ENCODE results near the gene CNTN2.

CNTN2 gene

DNA sequence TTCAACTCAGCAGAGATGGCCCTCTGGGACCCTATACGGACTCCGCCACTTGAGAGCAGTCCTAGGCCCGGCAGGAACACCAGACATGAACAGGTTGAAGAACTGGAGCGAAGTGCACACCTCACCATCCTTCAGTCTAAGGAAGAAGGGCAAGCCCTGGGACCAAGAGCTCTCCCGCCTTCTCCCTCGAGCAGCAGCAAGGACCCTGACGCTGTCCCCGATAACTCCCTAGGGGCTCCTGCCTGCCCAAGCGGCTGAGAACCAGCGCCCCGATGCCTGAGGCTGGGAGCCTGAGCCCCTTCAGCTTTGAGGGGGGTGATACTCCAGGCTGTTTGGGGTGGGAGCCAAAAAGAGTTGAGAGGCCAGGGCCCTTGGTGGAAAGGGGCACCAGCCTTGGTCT is 31.1 kb downstream of the CNTN2 start:
- DNase-seq (ENCODE audit: low read depth) = no peak

GRCh38 chr1:205074513-205074912 is 31.5 kb downstream of the CNTN2 start:
- DNase-seq (ENCODE audit: low read depth) = no peak

DNA sequence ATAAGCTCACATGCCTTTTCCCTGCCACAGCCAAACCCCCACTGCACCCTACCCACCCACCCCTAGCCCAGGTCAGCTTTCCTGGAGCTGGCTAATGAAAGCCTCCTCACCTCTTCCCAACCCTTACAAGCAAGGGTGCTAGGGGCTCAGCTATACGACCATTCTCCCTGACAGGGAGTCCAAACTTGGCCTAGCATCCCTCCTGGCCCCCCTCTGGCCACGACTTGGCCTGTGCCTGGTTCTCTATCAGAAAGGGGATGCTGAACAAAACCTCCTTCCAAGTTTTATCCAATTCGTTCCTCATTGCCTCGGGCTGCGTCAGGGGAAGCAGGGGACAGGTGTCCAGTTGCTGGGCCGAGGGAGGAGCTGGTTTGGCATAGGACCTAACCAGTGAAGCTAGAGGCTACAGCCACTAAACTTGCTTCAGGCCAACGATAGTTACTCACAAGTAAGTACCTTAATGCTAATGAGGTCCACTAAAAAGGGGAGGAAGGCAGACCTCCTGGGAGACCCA is 32.7 kb downstream of the CNTN2 start:
- no peak for DNase-seq (ENCODE audit: low read depth)

DNA sequence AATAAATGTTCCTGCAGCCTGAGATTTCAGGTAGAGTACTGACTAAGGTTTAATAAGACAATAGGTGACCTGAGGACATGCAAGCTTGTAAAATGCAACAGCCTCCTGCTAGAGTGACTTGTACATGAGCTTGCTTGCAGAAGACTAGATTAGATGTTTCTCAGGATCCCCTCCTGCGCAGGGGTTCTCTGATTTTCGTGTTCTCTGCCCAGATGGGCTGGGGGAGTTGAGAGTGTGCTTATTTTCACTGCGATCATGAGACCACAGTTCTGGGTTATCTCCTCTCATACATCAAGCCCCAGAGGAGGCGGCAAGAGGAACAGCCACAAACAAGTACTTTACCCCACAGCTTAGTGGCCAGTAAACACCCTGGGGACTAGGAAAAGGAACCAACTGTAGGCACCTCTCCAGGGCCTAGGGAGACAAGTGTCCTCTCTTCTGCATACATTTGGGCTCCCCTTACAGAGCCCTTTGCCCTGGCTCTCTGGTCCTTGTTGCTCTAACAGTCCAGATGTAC is 33.3 kb downstream of the CNTN2 start:
- no peak for DNase-seq (ENCODE audit: low read depth)

DNA sequence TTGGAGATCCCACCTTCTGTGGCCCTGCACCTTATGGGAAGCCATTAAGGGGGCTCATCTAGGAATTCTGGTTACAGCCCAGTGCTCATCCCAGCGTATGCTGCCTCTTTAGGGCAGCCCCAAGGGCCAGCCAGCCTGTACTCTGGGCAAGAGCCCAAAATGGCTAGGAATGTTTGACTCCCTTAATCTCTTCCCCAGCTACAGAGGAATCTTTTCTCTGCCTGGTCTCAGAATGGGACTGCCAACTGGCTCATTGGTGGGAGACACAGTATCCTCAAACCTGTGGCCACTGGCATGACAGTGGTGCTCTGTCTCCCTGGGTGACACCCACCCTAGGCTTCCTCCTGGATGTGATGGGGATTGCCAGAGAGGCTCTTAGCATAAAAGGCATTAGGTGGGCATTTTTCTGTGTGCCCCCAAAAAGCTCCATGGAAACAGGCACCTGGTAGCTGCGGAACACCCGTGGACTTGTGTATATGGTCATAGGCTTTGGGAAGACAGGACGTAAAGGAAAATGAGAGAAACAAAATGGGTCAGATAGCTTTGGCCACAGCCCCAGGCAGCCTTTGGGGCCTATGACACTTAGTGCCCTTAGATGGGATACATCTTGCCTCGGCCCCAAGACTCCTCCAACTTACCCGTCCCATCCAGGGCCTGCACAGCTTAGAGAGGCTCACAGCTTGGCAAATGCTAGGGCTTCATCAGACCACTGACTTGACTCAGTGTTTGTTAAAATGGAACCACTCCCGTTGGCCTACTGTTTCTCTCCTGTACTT is 34.3 kb downstream of the CNTN2 start:
- DNase-seq (ENCODE audit: low read depth) = no peak

DNA sequence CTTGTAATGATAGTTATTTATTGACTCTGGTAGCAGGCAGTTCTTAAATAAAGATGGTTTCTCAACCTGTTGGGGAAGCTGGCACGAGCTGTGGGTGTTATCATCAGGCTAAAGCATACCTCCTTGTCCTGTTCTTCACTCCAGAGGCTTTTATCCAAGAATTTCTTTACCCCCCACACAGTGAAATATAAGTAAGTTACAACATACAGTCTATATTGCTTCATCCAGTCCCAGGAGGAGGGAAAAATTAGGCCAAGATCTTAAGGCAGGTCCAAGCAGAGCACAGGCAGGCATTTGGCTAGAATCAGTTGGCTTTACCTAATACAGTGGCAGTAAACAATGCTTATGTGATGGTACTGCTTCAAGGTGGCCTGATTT is 34.9 kb downstream of the CNTN2 start:
- DNase-seq (ENCODE audit: low read depth) = no peak

- no peak for DNase-seq (ENCODE audit: low read depth)
Observed at GRCh38 chr1:205082431-205082830, 39.4 kb downstream of the CNTN2 start.

DNA sequence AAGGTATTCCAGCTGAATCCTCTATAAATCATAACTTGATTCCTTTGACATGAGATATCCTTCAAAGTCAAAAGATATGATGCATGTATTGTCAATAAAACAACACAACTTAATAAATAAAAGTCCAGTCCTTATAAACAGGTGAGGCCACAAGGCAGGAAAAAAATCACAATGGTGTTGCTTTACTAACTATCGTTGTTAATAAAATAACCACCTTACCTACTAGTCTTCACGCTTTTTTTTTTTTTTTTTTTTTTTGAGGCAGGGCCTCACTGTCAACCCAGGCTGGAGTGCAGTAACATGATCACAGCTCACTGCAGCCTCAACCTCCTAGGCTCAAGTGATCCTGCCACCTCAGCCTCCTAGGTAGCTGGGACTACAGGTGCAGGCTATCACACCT is 41.3 kb downstream of the CNTN2 start, which contains the start of gene TMEM81:
TMEM81 (minus strand) TSS at position 101 of the 400 bp plus-strand sequence. CDS start 140 bp downstream, outside the sequence.
- DNase-seq (ENCODE audit: low read depth) = no peak

DNA sequence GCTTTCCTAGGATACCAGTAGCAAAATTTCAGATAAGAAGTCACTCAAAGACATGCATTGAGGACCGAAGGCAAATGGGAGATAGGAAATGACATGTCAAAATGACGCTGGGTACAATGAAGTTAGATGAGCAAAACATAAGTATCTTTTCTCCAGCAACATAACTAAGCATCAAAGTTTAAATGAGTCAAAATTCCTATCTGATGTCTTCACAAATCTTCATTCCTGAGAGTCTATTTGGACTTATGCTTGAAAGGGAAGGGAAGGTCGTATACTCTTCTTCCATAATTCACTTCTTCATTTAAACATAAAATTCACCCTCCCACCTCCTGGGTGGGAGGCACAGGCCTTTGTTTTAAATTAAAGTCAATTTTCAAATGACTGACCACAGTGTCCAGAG is 45.3 kb downstream of the CNTN2 start:
- DNase-seq (ENCODE audit: low read depth) = no peak

DNA sequence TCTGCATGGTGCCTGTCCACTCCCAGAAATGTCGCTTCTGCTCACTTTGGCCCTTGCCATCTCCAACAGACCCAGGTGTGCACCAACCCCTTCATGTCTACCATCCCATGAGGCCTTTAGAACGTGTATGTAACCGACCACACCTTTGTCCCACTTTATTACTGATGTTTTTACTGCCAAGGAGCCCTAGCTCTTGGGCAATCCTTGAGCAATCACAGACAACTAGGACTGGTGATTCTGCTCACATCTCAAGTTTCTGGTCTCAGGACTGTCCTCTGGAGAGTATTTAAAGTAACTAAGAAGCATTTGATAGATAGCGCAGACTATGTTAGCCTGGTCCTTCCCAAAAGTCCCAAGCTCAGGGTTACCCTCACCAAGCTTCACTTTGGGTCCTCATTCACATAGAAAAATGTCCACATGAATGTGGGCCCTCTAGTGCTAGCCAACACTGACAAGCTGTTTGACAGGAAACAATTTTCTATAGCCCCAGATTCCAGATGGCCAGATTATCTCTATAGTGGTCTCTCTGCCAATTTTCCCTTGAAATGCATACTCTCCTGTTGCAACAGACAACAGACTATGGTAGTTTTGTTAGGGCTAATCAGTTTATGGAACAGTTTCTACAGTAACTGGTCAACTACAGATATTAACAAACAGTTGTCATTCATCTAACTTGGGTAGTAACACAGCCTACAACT is 48.2 kb downstream of the CNTN2 start:
- DNase-seq (ENCODE audit: low read depth) = no peak

GRCh38 chr1:205095422-205095821 is 52.4 kb downstream of the CNTN2 start:
- no peak for DNase-seq (ENCODE audit: low read depth)

GRCh38 chr1:205098242-205098641 is 55.2 kb downstream of the CNTN2 start:
- no peak for DNase-seq (ENCODE audit: low read depth)

DNA sequence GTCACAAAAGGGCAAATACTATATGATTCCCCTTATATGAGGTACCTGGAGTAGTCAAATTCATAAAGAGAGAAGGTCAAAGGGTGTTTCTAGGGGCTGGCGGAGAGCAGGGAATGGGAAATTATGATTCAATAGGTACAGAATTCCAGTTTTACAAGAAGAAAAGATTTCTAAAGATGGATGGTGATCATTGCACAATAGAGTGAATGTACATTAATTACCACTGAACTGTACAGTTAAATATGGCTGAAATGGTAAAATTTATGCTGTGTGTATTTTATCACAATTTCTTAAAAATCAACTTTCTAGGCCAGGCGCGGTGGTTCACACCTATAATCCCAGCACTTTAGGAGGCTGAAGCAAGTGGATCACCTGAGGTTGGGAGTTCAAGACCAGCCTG is 59.4 kb downstream of the CNTN2 start:
- DNase-seq (ENCODE audit: low read depth) = no peak

DNA sequence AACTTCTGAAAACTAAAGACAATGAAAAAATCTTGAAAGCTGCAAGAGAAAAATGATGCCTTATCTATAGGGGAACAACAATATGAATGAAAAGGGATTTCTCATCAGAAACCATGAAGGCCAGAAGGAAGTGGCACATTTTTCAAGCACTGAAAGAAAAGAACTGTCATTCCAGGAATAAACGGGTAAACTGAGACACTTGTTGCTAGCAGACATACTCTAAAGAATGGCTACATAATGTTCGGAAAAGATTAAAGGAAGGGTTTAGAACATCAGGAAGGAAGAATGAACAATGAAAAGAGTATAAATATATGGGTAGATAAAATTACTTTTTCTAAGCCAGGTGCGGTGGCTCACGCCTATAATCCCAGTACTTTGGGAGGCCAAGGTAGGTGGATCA is 64.3 kb downstream of the CNTN2 start:
- DNase-seq (ENCODE audit: low read depth) = no peak

DNA sequence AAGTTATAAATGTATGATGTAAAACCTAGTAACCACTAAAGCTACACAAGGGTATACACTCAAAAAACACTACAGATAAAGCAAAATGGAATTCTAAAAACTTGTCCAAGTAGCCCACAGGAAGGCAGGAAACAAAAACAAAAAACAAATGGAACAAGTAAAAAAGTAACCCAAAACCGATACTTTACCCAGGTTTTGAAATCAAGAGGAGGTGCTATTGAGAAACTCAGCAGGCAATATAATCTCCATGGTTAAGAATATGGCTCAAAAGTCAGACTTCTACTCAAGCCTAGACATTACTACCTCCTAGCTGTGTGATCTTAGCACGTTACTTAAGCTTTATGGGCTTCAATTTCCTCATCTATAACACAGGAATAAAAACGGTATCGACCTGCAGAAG is 65.5 kb downstream of the CNTN2 start:
- DNase-seq (ENCODE audit: low read depth) = no peak

DNA sequence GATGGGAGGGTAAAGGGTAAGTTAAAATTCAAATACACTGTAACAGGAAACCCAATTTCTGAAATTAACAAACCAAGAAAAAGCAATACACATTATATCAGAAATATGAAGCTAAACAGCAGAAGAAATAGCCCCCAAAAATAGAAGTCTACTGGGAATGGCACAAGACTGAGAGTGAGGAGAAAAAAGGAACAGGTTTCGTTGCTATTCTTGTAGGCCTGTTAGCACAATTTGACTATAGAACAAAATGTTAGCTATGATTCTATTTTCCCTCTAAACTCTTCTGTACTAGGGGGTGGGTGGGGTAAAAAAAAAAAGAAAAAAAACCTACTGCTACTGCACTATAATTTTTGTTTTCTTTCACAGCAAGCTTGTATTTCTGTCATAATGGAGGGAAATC is 66.3 kb downstream of the CNTN2 start:
- no peak for DNase-seq (ENCODE audit: low read depth)

GRCh38 chr1:205109711-205110110 is 66.7 kb downstream of the CNTN2 start:
- DNase-seq (ENCODE audit: low read depth) = no peak

- DNase-seq (ENCODE audit: low read depth) = no peak
Observed at GRCh38 chr1:205111354-205111753, 68.3 kb downstream of the CNTN2 start.

GRCh38 chr1:205118752-205119151 is 75.7 kb downstream of the CNTN2 start:
- DNase-seq (ENCODE audit: low read depth) = no peak

- peak; percentile 89 for DNase-seq (ENCODE audit: low read depth)
Observed at GRCh38 chr1:205121660-205122488, 78.9 kb downstream of the CNTN2 start, which contains the start of gene RBBP5. TSS of gene RBBP5 (minus strand) at chr1:205121978. CDS start at chr1:205121873, 105 bp downstream.

- no peak for DNase-seq (ENCODE audit: low read depth)
Observed at GRCh38 chr1:205122489-205122882, 79.5 kb downstream of the CNTN2 start.

- DNase-seq (ENCODE audit: low read depth) = no peak
Observed at GRCh38 chr1:205124726-205125125, 81.7 kb downstream of the CNTN2 start.

Data from T follicular helper cell (primary cell).